ENCODE measurements around the gene RHBDL2. TPM values are rescaled to one million over a fixed set of nuclear protein-coding genes. Genes with fewer than 3 reads are reported as not detected.
"Not testable (repeated sequence)": the region's sequence is repeated elsewhere in the genome, so short reads cannot be mapped to it uniquely, and the experiment has no call there.

RHBDL2 gene
- total and polyA plus RNA-seq, 2 donors (not counting 1 experiment from before 2014, with no cell fraction given), result not detected

DNA sequence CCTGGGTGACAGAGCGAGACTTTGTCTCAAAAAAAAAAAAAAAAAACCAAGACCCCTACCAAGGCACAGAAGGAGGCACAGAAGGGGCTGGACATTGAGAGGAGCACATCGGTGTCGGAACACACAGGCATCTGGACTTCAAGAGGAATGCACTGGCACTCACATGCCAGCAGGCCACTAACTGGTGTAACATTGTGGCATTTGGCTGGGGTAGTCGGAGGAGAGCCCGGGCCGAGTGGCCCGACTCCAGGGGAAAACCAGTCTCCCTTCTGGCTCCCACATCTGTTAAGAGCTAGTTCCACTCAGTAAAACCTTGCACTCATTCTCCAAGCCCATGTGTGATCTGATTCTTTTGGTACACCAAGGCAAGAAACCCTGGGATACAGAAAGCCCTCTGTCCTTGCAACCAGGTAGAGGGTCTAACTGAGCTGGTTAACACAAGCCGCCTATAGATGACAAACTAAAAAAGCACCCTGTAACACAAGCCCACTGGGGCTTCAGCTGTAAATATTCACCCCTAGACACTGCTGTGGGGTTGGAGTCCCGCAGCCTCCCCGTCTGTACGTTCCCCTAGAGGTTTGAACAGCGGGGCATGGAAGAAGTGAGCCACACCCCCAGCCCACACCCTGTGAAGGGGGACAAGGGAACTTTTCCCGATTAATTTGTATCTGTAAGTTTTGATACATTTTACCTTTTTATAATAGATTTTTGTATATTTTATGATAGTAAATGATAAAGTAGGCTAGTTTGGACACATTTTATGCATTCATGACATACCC, 32.2 kb upstream of the RHBDL2 start:
- no peak for TF ChIP-seq EZH2 (IDR thresholded peaks at IDR 0.05; ENCODE audit: borderline replicate concordance, insufficient read depth, low read depth, low read length, poor library complexity, severe bottlenecking)
- intact Hi-C loops (cut with micrococcal nuclease), result no loop called here
- POLR2A ChIA-PET, result interaction anchor here (0.7 kb wide), 1 partner anchor 989 kb away, joined by 5 read pairs; no protein-coding TSS in a partner anchor
- H3K79me2 ChIP-seq (ENCODE audit: control insufficient read depth, insufficient read depth, low read length), result no peaks in the 10 kb centered on the region
- H3K4me3 ChIP-seq (ENCODE audit: control extremely low read depth in 1 of 5, extremely low read depth in 1 of 5, insufficient read depth in 1 of 5, low read depth in 2 of 5, low read length in 4 of 5), result no peak overlapping the region
- CTCF ChIA-PET, result no interaction called here
- H3K9ac ChIP-seq (ENCODE audit: low read length), result no peak overlapping the region
- Mint-ChIP-seq H3K4me3 (no peak overlapping the region), H3K27ac (no peak overlapping the region), H3K27me3 (no peaks in the 10 kb centered on the region), H3K9me3 (ENCODE audit: insufficient read depth) (peaks cover 3% of the 10 kb centered on the region), H3K4me1 (no peaks in the 10 kb centered on the region)
- H2AFZ ChIP-seq (ENCODE audit: insufficient read depth, low read depth, low read length, poor library complexity, severe bottlenecking), result no peak overlapping the region
- no peak overlapping the region for H3K4me2 ChIP-seq (replicated peaks; ENCODE audit: low read depth, low read length, poor library complexity, severe bottlenecking)
- H3K9me3 ChIP-seq (ENCODE audit: control extremely low read depth in 1 of 3, control insufficient read depth in 2 of 3, insufficient read depth in 1 of 3, low read length in 2 of 3), result peaks cover 0 to 15% (median 0%) of the 10 kb centered on the region in 3 donors
- no peaks in the 10 kb centered on the region for H3K4me1 ChIP-seq (ENCODE audit: control insufficient read depth in 2 of 2, insufficient read depth in 2 of 2, low read length in 2 of 2)
- WGBS (ENCODE audit: insufficient coverage), result 98% methylated on average over 7 of the region's 13 CpGs
- no peak for ATAC-seq (ENCODE audit: low read depth)
- H3K36me3 ChIP-seq (replicated peaks in 1 of 2; ENCODE audit: control extremely low read depth in 1 of 2, control insufficient read depth in 1 of 2, extremely low read depth in 1 of 2, insufficient read depth in 2 of 2, low read length in 1 of 2), result no peaks in the 10 kb centered on the region
- no peaks in the 10 kb centered on the region for H3K27me3 ChIP-seq (replicated peaks in 1 of 4; ENCODE audit: control extremely low read depth in 1 of 4, control insufficient read depth in 3 of 4, insufficient read depth in 4 of 4, low read length in 3 of 4)
- no peaks in the 10 kb centered on the region for H4K20me1 ChIP-seq (ENCODE audit: control insufficient read depth, insufficient read depth, low read length, poor library complexity, severe bottlenecking)
- H3K27ac ChIP-seq (ENCODE audit: low read length in 2 of 2), result no peak overlapping the region
- DNase-seq, result no peak

DNA sequence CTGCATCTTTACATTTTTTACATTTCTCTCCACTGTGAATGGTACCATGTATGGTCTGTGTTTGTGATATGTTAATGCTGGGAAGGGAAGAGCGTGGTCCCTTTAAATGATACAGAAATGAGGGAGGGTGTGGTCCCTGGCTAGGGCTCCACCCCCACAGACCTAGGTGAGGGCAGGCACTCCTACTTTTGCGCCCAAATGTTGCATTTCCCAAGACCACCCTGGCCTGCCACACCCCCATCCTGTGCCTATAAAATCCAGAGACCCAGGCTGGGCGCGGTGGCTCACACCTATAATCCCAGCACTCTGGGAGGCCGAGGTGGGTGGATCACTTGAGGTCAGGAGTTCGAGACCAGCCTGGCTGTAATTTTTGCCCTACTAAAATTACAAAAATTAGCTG, 31.5 kb upstream of the RHBDL2 start:
- H3K9ac ChIP-seq (ENCODE audit: low read length); DNase-seq; H3K27me3 Mint-ChIP-seq; ATAC-seq (ENCODE audit: low read depth); CTCF ChIA-PET; H3K4me3 ChIP-seq (ENCODE audit: control extremely low read depth in 1 of 5, extremely low read depth in 1 of 5, insufficient read depth in 1 of 5, low read depth in 2 of 5, low read length in 4 of 5); intact Hi-C loops (cut with micrococcal nuclease); H3K4me2 ChIP-seq (replicated peaks; ENCODE audit: low read depth, low read length, poor library complexity, severe bottlenecking); H3K4me1 Mint-ChIP-seq; H3K79me2 ChIP-seq (ENCODE audit: control insufficient read depth, insufficient read depth, low read length); H3K4me1 ChIP-seq (ENCODE audit: control insufficient read depth in 2 of 2, insufficient read depth in 2 of 2, low read length in 2 of 2); H3K9me3 ChIP-seq (ENCODE audit: control extremely low read depth in 1 of 3, control insufficient read depth in 2 of 3, insufficient read depth in 1 of 3, low read length in 2 of 3); H3K27me3 ChIP-seq (replicated peaks in 1 of 4; ENCODE audit: control extremely low read depth in 1 of 4, control insufficient read depth in 3 of 4, insufficient read depth in 4 of 4, low read length in 3 of 4); H3K27ac ChIP-seq (ENCODE audit: low read length in 2 of 2); H3K4me3 Mint-ChIP-seq; H3K9me3 Mint-ChIP-seq (ENCODE audit: insufficient read depth); H2AFZ ChIP-seq (ENCODE audit: insufficient read depth, low read depth, low read length, poor library complexity, severe bottlenecking); H3K27ac Mint-ChIP-seq; H4K20me1 ChIP-seq (ENCODE audit: control insufficient read depth, insufficient read depth, low read length, poor library complexity, severe bottlenecking); H3K36me3 ChIP-seq (replicated peaks in 1 of 2; ENCODE audit: control extremely low read depth in 1 of 2, control insufficient read depth in 1 of 2, extremely low read depth in 1 of 2, insufficient read depth in 2 of 2, low read length in 1 of 2): not testable (repeated sequence)
- POLR2A ChIA-PET, result interaction anchor here (0.7 kb wide), 1 partner anchor 988 kb away, joined by 5 read pairs; no protein-coding TSS in a partner anchor
- 60% methylated on average over 3 of the region's 6 CpGs for WGBS (ENCODE audit: insufficient coverage)

Data from B cell (primary cell).